Central memory CD4-positive, alpha-beta T cell (primary cell): ENCODE results near the gene RGS19.

ENCODE experiments used
- DNase-seq: peaks from one replicate; pipeline ENCODE4 v3.0.0; 2022

Gene RGS19

GRCh38 chr20:64107736-64108457, 28.6 kb upstream of the RGS19 start:
- no peak for DNase-seq

GRCh38 chr20:64106981-64107735, 27.8 kb upstream of the RGS19 start, which contains the start of gene NPBWR2:
TSS of gene NPBWR2 (minus strand) at chr20:64107565. CDS start at chr20:64106831, 734 bp downstream.
- no peak for DNase-seq

GRCh38 chr20:64106435-64106961, 27.2 kb upstream of the RGS19 start:
- no peak for DNase-seq

- DNase-seq: no peak
Measured at GRCh38 chr20:64105846-64106434, 26.6 kb upstream of the RGS19 start.

GRCh38 chr20:64104667-64105451, 25.5 kb upstream of the RGS19 start:
- no peak for DNase-seq

- DNase-seq: no peak
Measured at GRCh38 chr20:64103871-64104666, 24.8 kb upstream of the RGS19 start.

GRCh38 chr20:64102647-64103354, 23.5 kb upstream of the RGS19 start:
- no peak for DNase-seq

GRCh38 chr20:64101731-64102621, 22.7 kb upstream of the RGS19 start:
- DNase-seq: peak; percentile 42

GRCh38 chr20:64100946-64101688, 21.8 kb upstream of the RGS19 start:
- DNase-seq: no peak

GRCh38 chr20:64100566-64100888, 21.2 kb upstream of the RGS19 start:
- no peak for DNase-seq

- DNase-seq: peak; percentile 37
Measured at GRCh38 chr20:64099880-64100565, 20.7 kb upstream of the RGS19 start.

- no peak for DNase-seq
Measured at GRCh38 chr20:64099086-64099786, 19.9 kb upstream of the RGS19 start.

GRCh38 chr20:64098471-64099013, 19.2 kb upstream of the RGS19 start:
- DNase-seq: no peak

GRCh38 chr20:64096535-64096934, 17.2 kb upstream of the RGS19 start:
- DNase-seq: no peak

GRCh38 chr20:64095927-64096326, 16.6 kb upstream of the RGS19 start:
- no peak for DNase-seq

- no peak for DNase-seq
Measured at GRCh38 chr20:64095455-64095854, 16.1 kb upstream of the RGS19 start.

- no peak for DNase-seq
Measured at GRCh38 chr20:64093013-64093503, 13.7 kb upstream of the RGS19 start.
